H7 (cell line): ENCODE results near the gene MAN1C1. TPM values are rescaled to one million over a fixed set of nuclear protein-coding genes. Genes with fewer than 3 reads are reported as not detected.

Experiments
- DNase-seq: peaks from one replicate; pipeline ENCODE4 v3.0.0; 2012
- H3K27me3 ChIP-seq: 2 replicates; pipeline ENCODE4 v1.6.0; 2011; ENCODE audit warnings: mild to moderate bottlenecking, low read length; ENCODE audit not compliant: control insufficient read depth, insufficient read depth
- H3K36me3 ChIP-seq: replicated peaks from 2 replicates; pipeline ENCODE4 v1.5.1; 2011; ENCODE audit warnings: low read length; ENCODE audit not compliant: control insufficient read depth, insufficient read depth
- H3K4me3 ChIP-seq: 2 replicates; pipeline ENCODE4 v1.5.1; 2011; ENCODE audit warnings: low read depth, mild to moderate bottlenecking, control low read depth, low read length, moderate library complexity; ENCODE audit not compliant: insufficient read depth
- total RNA-seq: library from RNA; depleted of rRNA; stranded (reverse); fragments of >200 nt; shearing (Covaris generic); gene quantifications from 2 replicates; pipeline ENCODE4 v1.2.3, GENCODE V29; 2014; rRNA removed

The MAN1C1 gene
- total RNA-seq, 1 experiment from 2014 or later, result 19.5 TPM

GRCh38 chr1:25828491-25828890 lies 211.9 kb downstream of the MAN1C1 start:
- Histone ChIP-seq H3K27me3 (no peaks in the 10 kb centered on the region), H3K36me3 (peaks cover 42% of the 10 kb centered on the region), H3K4me3 (no peak overlapping the region)
- no peak for DNase-seq

- no peak for DNase-seq
- Histone ChIP-seq H3K4me3 (no peak overlapping the region), H3K27me3 (no peaks in the 10 kb centered on the region), H3K36me3 (peaks cover 42% of the 10 kb centered on the region)
Measured at GRCh38 chr1:25829046-25829445, 212.5 kb downstream of the MAN1C1 start.

- Histone ChIP-seq H3K27me3 (no peaks in the 10 kb centered on the region), H3K36me3 (peaks cover 56% of the 10 kb centered on the region), H3K4me3 (no peak overlapping the region)
- no peak for DNase-seq
Measured at GRCh38 chr1:25831569-25832196, 215.1 kb downstream of the MAN1C1 start.

- DNase-seq, result no peak
- no peaks in the 10 kb centered on the region for H3K27me3 ChIP-seq
- H3K4me3 ChIP-seq, result no peak overlapping the region
- peaks cover 57% of the 10 kb centered on the region for H3K36me3 ChIP-seq
Measured at GRCh38 chr1:25832336-25833037, 215.9 kb downstream of the MAN1C1 start.

- H3K27me3 ChIP-seq, result no peaks in the 10 kb centered on the region
- H3K4me3 ChIP-seq, result no peak overlapping the region
- peaks cover 53% of the 10 kb centered on the region for H3K36me3 ChIP-seq
- no peak for DNase-seq
Measured at GRCh38 chr1:25833158-25833557, 216.6 kb downstream of the MAN1C1 start.

Other genes with a start within 250 kb of the MAN1C1 start
- 0.62 and 0.70 TPM in 2 replicates for gene RHCE, start 196.0 kb upstream of the MAN1C1 start, total RNA-seq
- 13.6 and 15.6 TPM in 2 replicates for gene MACO1, start 185.9 kb upstream of the MAN1C1 start, total RNA-seq
- 47.0 and 47.9 TPM in 2 replicates for gene LDLRAP1, start 73.2 kb upstream of the MAN1C1 start, total RNA-seq
- gene SELENON, start 183.4 kb downstream of the MAN1C1 start, total RNA-seq, result 108 and 139 TPM in 2 replicates
- 36.8 and 38.8 TPM in 2 replicates for gene MTFR1L, start 203.2 kb downstream of the MAN1C1 start, total RNA-seq
- 38.9 and 42.2 TPM in 2 replicates for gene AUNIP, start 242.7 kb downstream of the MAN1C1 start, total RNA-seq